Effector memory CD8-positive, alpha-beta T cell (primary cell): ENCODE data around the gene MARCHF9.
A peak's percentile ranks its signal among the peaks of the same experiment; 100 is the strongest.
"Not testable (repeated sequence)": the region's sequence is repeated elsewhere in the genome, so short reads cannot be mapped to it uniquely, and the experiment has no call there.

ENCODE experiments used
- ATAC-seq: fragments of 150-1000 bp; cut with Tn5 transposase; replicated peaks from 2 replicates; pipeline ENCODE4 v1.10.0; 2021; ENCODE audit warnings: mild to moderate bottlenecking, moderate library complexity
- DNase-seq, 3 experiments: peaks; one replicate each; pipeline ENCODE4 v3.0.0; 2021
- H3K27ac Mint-ChIP-seq, 2 donors: one replicate each; pipeline ENCODE4 v1.8.0; 2022; ENCODE audit warnings: mild to moderate bottlenecking in 2 of 2, mixed read lengths in 2 of 2, moderate library complexity in 2 of 2
- H3K27me3 Mint-ChIP-seq, 2 donors: one replicate each; pipeline ENCODE4 v1.8.0; 2022; ENCODE audit warnings: mixed read lengths in 2 of 2
- H3K36me3 Mint-ChIP-seq: one replicate; pipeline ENCODE4 v1.8.0; 2022; ENCODE audit warnings: mild to moderate bottlenecking, moderate library complexity, mixed read lengths; ENCODE audit not compliant: insufficient read depth
- H3K4me1 Mint-ChIP-seq, 2 donors: one replicate each; pipeline ENCODE4 v1.8.0; 2022; ENCODE audit warnings: low read depth in 2 of 2, mixed read lengths in 2 of 2
- H3K4me3 Mint-ChIP-seq, 2 donors: one replicate each; pipeline ENCODE4 v1.8.0; 2022; ENCODE audit warnings: mild to moderate bottlenecking in 2 of 2, mixed read lengths in 2 of 2, moderate library complexity in 2 of 2
- H3K9me3 Mint-ChIP-seq, 2 donors: one replicate each; pipeline ENCODE4 v1.8.0; 2022; ENCODE audit warnings: mixed read lengths in 2 of 2

The MARCHF9 gene

DNA sequence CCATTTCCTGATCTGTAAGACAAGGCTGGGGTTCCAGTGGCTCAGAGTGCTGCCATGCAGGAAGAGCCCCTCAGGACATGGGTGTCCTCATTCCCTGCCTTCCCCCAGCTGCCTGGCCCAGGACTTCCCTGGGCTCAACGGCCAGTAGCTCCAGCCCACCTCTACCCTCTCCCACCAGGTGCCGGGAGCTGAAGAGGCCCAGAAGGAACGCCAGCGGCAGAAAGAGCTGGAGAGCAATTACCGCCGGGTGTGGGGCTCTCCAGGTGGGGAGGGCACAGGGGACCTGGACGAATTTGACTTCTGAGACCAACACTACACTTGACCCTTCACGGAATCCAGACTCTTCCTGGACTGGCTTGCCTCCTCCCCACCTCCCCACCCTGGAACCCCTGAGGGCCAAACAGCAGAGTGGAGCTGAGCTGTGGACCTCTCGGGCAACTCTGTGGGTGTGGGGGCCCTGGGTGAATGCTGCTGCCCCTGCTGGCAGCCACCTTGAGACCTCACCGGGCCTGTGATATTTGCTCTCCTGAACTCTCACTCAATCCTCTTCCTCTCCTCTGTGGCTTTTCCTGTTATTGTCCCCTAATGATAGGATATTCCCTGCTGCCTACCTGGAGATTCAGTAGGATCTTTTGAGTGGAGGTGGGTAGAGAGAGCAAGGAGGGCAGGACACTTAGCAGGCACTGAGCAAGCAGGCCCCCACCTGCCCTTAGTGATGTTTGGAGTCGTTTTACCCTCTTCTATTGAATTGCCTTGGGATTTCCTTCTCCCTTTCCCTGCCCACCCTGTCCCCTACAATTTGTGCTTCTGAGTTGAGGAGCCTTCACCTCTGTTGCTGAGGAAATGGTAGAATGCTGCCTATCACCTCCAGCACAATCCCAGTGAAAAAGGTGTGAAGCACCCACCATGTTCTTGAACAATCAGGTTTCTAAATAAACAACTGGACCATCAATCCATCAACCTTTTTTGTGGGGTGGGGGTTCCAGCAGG, 34.0 kb upstream of the MARCHF9 start:
- H3K27ac Mint-ChIP-seq: peak overlapping the region; percentile 5 to 82
- H3K9me3 Mint-ChIP-seq: no peaks in the 10 kb centered on the region
- peaks cover 58% of the 10 kb centered on the region for H3K36me3 Mint-ChIP-seq
- ATAC-seq: no peak
- no peaks in the 10 kb centered on the region for H3K27me3 Mint-ChIP-seq
- H3K4me1 Mint-ChIP-seq: peaks cover 17 to 28% of the 10 kb centered on the region in 2 donors
- H3K4me3 Mint-ChIP-seq: no peak overlapping the region
- DNase-seq: no peak

DNA sequence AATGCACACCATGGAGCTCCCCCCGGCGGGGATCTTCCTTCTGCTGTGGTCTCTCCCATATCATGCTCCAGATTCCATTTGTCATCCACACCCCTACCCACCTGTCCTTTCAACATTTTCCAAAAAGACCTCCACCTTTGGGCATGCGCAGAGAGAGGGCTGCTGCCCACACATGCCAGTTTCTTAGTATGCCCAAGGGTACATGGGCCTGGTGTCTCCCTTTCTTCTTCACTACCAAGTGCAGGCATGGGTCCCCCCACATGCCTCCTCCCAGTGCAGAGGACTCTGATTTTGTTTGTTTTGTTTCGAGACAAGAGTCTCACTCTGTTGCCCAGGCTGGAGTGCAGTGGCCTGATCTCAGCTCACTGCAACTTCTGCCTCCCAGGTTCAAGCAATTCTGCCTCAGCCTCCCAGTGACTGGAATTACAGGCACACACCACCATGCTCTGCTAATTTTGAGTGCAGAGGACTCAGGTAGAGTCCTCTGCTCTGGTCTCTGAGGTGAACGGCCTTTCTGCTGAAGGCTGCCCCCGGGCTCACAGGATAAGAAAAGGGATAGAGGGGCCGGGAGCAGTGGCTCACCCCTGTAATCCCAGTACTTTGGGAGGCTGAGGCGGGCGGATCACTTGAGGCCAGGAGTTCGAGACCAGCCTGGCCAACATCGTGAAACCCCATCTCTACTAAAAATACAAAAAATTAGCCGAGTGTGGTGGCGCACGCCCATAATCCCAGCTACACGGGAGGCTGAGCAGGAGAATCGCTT, 32.9 kb upstream of the MARCHF9 start:
- peaks cover 58% of the 10 kb centered on the region for H3K36me3 Mint-ChIP-seq
- not testable (repeated sequence) for ATAC-seq

DNA sequence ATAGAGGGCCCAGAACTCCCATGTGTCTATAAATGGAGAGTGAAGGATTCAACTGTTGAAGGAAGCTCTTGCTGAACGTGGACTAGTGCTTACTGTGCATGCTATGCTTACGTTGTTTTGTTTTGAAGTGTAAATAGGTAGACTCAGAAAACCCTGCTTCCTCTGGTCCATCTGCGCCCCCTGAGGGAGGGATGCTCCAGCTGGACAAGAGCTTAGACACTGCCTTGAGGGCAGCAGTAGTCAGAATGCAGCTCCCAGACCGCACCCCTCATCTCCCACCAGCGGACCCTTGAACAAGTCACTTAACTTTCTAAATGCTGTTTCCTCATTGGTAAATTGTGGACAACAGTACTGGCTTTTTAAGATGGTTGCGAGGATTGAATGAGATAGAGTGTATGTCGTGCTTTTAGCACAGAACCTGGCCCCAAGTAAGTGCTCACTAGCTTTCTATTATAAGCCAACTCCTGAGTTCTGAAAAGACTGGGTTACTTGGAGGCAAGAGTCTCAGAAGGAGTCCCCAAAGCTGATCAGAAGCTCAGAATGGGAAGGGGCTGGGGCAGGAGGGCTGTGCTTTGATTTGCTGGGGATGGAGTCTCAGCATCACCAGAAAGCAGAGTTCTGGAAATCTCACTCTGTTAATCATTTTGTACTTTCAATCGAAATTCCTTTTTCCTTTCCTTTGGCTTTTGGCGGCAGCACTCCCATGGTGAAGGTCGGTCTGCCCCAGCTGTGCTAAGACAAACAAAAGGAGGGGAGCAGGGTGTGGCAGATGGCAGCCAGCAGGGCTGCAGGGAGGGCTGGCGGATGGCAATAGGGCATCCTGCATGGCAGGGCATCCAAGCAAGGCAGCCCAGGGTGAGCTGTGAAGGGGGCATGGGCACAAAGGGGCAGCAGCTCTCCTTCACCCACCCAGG, 31.9 kb upstream of the MARCHF9 start:
- H3K27ac Mint-ChIP-seq: peak overlapping the region; percentile 60 to 84
- H3K9me3 Mint-ChIP-seq: no peaks in the 10 kb centered on the region
- no peaks in the 10 kb centered on the region for H3K27me3 Mint-ChIP-seq
- no peak for ATAC-seq
- peaks cover 20 to 32% of the 10 kb centered on the region in 2 donors for H3K4me1 Mint-ChIP-seq
- no peak overlapping the region for H3K4me3 Mint-ChIP-seq
- H3K36me3 Mint-ChIP-seq: peaks cover 58% of the 10 kb centered on the region
- no peak for DNase-seq

More for the DNA sequence above, 32.9 kb upstream of the MARCHF9 start:
- H3K9me3 Mint-ChIP-seq, H3K4me3 Mint-ChIP-seq, H3K27me3 Mint-ChIP-seq, DNase-seq: not testable (repeated sequence)
- H3K4me1 Mint-ChIP-seq: peaks cover 20 to 32% of the 10 kb centered on the region in 2 donors
- peak overlapping the region; percentile 60 to 84 for H3K27ac Mint-ChIP-seq

DNA sequence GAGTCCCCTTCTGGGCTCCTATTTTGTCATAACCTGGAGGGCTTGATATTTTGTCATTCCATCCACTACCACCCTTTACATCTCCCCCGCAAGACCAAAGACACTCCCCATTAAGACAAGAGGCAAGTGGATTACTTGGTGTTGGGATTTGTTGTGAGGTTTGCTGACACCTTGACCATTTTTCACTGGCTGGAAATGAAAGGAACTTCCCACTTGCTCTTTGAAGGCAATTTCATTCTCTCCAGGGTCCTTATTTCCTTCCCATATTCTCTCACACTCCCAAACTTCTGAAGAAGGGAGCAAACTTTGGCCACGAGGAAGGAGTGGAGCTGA, 31.3 kb upstream of the MARCHF9 start:
- Mint-ChIP-seq H3K4me1 (peaks cover 22 to 32% of the 10 kb centered on the region in 2 donors), H3K36me3 (peaks cover 60% of the 10 kb centered on the region)

DNA sequence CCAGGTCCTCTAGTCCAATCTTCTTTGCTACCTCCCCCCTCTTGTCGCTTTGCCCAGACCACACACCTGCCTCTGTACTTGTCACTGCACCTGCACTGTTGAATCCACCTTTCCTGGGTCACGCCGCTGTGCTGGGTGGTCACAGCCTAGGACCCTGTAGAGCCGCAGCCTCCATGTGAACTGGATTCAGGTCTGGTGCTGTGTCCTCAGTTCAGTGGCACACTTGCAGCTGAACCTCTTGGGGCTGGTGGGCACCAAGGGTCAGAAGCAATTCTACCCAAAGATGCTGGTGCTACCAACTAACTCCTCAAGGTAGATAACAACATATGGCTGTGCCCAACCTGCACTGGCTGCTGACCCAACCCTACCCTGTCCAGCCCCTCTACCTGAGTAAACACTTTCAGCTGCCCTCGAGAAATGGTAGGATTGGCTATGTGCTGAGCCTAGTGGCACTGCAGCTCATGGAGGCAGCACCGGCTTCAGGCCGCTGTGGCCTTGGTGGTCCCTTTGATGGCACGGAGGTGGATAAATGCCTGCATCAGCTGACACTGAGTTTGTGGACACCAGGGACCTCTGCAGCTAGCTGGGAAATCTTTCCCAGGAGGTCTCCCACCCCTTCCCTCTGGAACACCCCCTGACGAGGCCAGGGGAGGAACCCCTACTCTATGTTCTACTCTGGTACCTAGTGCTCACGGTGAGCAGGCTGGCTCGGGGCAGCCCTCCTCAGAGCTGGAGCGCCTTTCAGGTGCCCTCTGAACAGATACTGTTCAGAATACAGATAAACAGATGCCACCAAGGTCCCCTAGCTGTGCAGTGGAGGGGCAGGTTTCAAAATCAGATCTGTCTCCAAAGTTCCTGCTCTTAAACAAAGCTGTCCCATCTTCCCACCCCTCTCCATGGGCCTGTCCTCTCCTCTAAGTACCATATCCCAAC, 30.6 kb upstream of the MARCHF9 start:
- Mint-ChIP-seq H3K27me3 (no peaks in the 10 kb centered on the region), H3K27ac (peak overlapping the region; percentile 84 to 89), H3K9me3 (no peaks in the 10 kb centered on the region), H3K36me3 (peaks cover 60% of the 10 kb centered on the region), H3K4me3 (no peak overlapping the region), H3K4me1 (peaks cover 22 to 32% of the 10 kb centered on the region in 2 donors)
- DNase-seq (no peak), ATAC-seq (no peak)

More for the DNA sequence above, 31.3 kb upstream of the MARCHF9 start:
- H3K27me3 Mint-ChIP-seq: no peaks in the 10 kb centered on the region
- DNase-seq (no peak), ATAC-seq (no peak)
- peak overlapping the region; percentile 60 to 84 for H3K27ac Mint-ChIP-seq
- H3K4me3 Mint-ChIP-seq: no peak overlapping the region
- H3K9me3 Mint-ChIP-seq: no peaks in the 10 kb centered on the region

DNA sequence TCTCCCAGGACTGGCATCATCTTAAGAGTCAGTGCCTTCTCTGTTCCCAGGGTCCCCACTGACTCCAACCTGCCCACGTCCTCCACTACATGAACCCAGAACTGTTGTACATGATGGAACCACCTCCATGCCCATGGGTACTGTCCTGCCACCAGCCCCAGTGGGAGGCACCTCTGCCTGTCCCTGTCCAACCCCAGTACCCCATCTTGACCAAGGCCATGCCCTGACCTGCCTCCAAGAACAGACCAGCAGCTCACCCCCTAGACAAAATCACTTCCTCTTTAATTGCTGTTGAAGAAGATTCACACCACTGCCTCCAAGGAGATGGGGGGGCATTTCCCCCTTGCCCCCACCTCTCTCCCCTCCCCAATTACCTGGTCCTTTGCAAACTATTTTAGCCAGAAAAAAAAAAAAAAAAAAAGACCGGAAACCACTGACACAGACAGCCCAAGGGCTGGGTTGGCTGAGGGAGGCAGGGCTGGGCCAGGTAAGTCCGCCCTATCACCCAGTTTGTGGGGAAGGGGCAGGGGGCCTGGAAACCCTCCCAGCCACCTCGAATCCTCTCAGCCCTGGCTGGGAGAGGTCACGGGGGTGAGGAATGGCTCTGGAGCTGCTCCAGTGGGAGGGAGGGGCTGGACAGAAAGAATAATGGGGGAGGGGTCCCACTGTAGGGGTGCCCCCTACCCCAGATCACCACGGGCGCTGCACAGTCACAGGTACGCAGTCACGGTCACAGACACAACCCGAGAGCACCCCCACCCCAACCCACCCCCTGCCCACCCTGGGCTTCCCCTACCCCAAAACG, 29.8 kb upstream of the MARCHF9 start:
- Mint-ChIP-seq H3K9me3 (no peaks in the 10 kb centered on the region), H3K4me3 (no peak overlapping the region), H3K36me3 (peaks cover 62% of the 10 kb centered on the region), H3K4me1 (peaks cover 22 to 32% of the 10 kb centered on the region in 2 donors), H3K27ac (peak overlapping the region; percentile 7 to 89), H3K27me3 (no peaks in the 10 kb centered on the region)
- ATAC-seq: peak; percentile 25
- no peak for DNase-seq

DNA sequence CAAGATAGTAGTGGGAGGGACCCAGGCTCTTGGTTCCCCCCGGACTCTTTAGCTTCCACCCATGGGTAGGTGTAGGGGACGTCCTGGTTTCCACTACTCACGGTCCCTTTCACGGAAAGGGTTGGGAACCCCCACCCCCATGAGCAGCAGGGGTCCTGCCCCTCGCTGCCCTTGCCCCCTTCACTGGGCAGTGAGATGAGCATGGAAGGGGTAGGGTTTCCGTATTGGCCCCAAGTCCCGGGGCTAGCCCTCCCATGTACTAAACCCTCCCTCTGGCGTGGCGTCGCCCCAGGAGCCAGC, 29.1 kb upstream of the MARCHF9 start:
- H3K4me1 Mint-ChIP-seq: peaks cover 22 to 31% of the 10 kb centered on the region in 2 donors
- H3K9me3 Mint-ChIP-seq: no peaks in the 10 kb centered on the region
- H3K27ac Mint-ChIP-seq: peak overlapping the region; percentile 77 to 93
- ATAC-seq (no peak), DNase-seq (no peak)
- H3K36me3 Mint-ChIP-seq: peaks cover 63% of the 10 kb centered on the region
- peak overlapping the region in 1 of 2 donors; percentile 72 for H3K4me3 Mint-ChIP-seq
- no peaks in the 10 kb centered on the region for H3K27me3 Mint-ChIP-seq

DNA sequence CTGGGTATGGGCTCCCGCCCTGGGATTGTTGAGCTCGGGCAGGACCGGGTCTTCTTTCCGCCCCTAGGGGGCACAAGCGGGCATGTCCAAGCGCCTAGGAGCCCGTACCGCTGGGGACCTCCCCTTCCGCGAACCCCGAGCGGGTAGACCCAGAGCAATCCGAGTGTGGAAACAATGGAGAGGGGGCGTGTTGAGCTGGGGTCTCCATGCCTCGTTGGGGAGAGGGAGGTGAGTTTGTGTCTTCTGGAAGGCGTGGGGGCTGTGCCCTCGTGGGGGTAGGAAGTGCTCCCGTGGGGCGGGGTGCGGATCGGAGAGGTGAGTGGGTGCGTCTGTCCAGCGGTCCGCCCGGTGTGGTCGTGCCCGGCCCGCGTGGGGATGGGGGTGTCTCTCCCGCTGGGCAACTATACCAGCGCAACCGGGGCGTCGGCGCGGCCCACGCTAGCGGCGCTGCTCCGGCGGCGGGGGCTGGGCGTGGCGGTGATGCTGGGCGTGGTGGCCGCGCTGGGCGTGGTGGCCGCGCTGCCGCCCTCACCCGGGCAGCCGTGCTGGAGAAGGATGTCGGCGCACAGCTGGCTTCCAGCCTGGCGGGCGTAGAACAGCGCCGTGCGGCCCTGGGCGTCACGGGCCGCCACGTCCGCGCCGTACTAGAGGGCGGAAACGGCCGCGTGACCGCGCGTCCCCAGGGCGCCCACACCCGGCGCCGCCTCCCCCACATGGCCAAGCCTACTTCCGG, 28.6 kb upstream of the MARCHF9 start:
- no peaks in the 10 kb centered on the region for H3K27me3 Mint-ChIP-seq
- H3K9me3 Mint-ChIP-seq: no peaks in the 10 kb centered on the region
- DNase-seq (no peak), ATAC-seq (peak; percentile 36)
- peak overlapping the region; percentile 77 to 93 for H3K27ac Mint-ChIP-seq
- peaks cover 22 to 27% of the 10 kb centered on the region in 2 donors for H3K4me1 Mint-ChIP-seq
- H3K36me3 Mint-ChIP-seq: peaks cover 64% of the 10 kb centered on the region
- peak overlapping the region in 1 of 2 donors; percentile 72 for H3K4me3 Mint-ChIP-seq

DNA sequence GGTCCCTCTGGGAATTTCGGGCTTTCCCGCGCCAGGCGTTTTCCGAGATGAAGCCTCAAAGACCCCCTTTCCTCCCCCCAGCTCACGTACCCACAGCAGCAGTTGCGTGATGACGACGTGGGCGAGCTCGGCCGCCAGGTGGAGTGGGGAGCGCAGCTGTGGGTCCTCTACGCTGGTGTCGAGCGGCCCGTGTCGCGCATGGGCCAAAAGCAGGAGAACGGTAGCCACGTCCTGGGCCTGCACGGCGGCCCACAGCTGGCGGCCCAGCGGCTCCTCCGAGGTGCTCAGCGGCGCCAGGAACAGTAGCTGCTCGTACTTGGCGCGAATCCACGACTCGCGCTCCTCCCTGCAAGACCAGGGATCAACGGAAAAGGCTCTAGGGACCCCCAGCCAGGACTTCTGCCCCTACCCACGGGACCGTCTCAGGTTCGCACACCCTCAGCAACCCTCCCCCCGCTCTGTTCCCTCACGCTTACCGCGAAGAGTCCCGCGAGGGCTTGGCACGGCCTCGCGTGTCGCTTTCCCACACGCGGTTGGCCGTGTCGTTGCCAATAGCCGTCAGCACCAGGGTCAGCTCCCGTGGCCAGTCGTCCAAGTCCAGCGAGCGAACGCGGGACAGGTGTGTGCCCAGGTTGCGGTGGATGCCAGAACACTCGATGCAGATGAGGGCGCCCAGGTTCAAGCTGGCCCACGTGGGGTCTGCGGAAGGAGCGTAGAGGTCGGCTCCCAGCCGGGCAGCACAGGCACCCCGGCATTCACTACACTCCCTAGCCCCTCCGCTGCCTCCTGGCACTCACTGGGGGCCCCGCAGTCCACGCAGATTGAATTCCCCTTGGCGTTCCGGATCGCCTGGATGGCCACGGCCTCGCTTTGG, 27.8 kb upstream of the MARCHF9 start:
- Mint-ChIP-seq H3K36me3 (peaks cover 72% of the 10 kb centered on the region), H3K27me3 (no peaks in the 10 kb centered on the region), H3K4me1 (peaks cover 16 to 25% of the 10 kb centered on the region in 2 donors), H3K9me3 (no peaks in the 10 kb centered on the region), H3K4me3 (no peak overlapping the region), H3K27ac (peak overlapping the region in 1 of 2 donors; percentile 88)
- DNase-seq (no peak), ATAC-seq (no peak)

DNA sequence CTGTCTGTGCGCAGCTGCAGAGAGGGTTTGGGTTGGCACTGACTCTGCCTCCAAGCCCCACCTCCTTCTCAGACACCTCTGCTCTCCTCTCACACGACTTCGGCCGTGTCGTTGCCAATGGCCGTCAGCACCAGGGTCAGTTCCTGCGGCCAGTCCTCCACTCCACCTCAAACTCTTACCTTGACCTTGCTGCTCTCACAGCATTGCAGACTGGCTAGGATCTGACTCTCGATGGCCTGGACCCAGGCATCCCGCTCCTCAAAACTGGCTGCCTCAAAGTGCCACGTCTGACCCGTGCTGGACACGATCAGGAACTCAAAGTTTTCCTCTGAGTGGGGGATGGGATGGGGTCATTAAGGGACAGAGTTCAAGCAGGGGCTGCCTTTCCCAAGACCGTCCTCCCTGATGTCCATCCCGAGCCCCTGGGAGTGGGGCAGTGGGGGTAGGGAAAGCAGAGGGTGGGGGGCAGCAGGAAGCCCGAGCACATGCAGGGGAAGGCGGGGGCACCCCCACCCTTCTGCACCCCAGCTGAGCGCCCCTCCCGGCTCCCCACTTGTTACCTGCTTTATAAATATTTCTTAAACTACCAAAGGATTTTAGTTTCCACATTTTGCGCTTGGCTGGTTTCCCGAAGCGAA, 27.0 kb upstream of the MARCHF9 start:
- ATAC-seq (no peak), DNase-seq (no peak)
- H3K27ac Mint-ChIP-seq: peak overlapping the region; percentile 27 to 88
- H3K4me3 Mint-ChIP-seq: no peak overlapping the region
- peaks cover 77% of the 10 kb centered on the region for H3K36me3 Mint-ChIP-seq
- H3K4me1 Mint-ChIP-seq: peaks cover 19 to 24% of the 10 kb centered on the region in 2 donors
- no peaks in the 10 kb centered on the region for H3K9me3 Mint-ChIP-seq
- no peaks in the 10 kb centered on the region for H3K27me3 Mint-ChIP-seq
